ENCODE data around the gene ZSWIM6. TPM values are rescaled to one million over a fixed set of nuclear protein-coding genes. Genes with fewer than 3 reads are reported as not detected.

ZSWIM6 gene
- total RNA-seq, 1 donor from 2014 or later, result 20.7 TPM

DNA sequence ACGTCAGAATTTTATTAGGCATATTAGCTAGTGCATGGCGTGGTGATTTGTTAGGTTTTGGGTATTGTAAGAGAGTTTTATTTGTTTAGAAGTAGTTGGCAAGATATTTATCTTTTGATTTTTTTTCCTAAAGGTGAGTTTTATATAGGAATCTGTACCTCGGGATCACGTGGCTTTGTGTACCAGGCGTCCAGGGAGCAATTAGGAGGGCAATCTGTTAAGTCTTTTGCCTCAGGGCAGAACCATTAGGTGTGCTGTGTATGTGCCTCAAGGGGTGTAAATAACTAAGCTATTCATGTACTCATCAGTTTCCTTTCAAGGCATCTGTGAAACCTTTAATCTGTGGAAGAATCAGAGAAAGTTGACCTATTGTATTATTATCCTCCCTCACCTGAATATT, 39.4 kb downstream of the ZSWIM6 start:
- TF ChIP-seq, protein P1, sequence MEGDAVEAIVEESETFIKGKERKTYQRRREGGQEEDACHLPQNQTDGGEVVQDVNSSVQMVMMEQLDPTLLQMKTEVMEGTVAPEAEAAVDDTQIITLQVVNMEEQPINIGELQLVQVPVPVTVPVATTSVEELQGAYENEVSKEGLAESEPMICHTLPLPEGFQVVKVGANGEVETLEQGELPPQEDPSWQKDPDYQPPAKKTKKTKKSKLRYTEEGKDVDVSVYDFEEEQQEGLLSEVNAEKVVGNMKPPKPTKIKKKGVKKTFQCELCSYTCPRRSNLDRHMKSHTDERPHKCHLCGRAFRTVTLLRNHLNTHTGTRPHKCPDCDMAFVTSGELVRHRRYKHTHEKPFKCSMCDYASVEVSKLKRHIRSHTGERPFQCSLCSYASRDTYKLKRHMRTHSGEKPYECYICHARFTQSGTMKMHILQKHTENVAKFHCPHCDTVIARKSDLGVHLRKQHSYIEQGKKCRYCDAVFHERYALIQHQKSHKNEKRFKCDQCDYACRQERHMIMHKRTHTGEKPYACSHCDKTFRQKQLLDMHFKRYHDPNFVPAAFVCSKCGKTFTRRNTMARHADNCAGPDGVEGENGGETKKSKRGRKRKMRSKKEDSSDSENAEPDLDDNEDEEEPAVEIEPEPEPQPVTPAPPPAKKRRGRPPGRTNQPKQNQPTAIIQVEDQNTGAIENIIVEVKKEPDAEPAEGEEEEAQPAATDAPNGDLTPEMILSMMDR (IDR thresholded peaks at IDR 0.05), result no peak
- Mint-ChIP-seq H3K27ac (ENCODE audit: unreplicated experiment) (no peak overlapping the region), H3K27me3 (ENCODE audit: unreplicated experiment) (no peaks in the 10 kb centered on the region), H3K9me3 (ENCODE audit: unreplicated experiment) (no peaks in the 10 kb centered on the region), H3K4me3 (ENCODE audit: unreplicated experiment) (no peak overlapping the region), H3K36me3 (ENCODE audit: unreplicated experiment) (peaks cover 7% of the 10 kb centered on the region), H3K4me1 (ENCODE audit: unreplicated experiment) (peaks cover 36% of the 10 kb centered on the region)
- DNase-seq (ENCODE audit: extremely low spot score, unreplicated experiment), result no peak

DNA sequence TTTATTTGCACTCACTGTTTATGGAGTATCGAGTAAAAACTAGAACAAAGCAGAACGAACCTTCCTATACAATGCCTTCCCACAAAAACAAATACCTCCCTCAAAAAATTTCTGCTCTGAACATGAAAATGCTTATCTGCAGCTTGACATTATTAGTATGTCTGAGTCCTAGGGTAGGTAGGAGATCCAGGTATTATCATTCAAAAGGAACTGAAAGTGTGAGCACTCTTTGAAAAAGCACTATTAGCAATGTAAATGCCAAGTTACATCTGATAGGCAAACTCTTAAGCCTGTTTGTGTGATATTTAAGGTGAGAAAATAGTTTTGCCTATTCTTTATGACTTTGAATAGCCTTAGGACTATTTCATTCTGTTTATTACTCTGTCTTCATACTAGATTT, 47.6 kb downstream of the ZSWIM6 start:
- H3K9me3 Mint-ChIP-seq (ENCODE audit: unreplicated experiment), result no peaks in the 10 kb centered on the region
- peaks cover 10% of the 10 kb centered on the region for H3K36me3 Mint-ChIP-seq (ENCODE audit: unreplicated experiment)
- DNase-seq (ENCODE audit: extremely low spot score, unreplicated experiment), result no peak
- TF ChIP-seq, protein P1 (IDR thresholded peaks at IDR 0.05), result no peak
- H3K27me3 Mint-ChIP-seq (ENCODE audit: unreplicated experiment), result no peaks in the 10 kb centered on the region
- peak overlapping the region; percentile 6 for H3K27ac Mint-ChIP-seq (ENCODE audit: unreplicated experiment)
- H3K4me1 Mint-ChIP-seq (ENCODE audit: unreplicated experiment), result peaks cover 17% of the 10 kb centered on the region
- H3K4me3 Mint-ChIP-seq (ENCODE audit: unreplicated experiment), result no peak overlapping the region

DNA sequence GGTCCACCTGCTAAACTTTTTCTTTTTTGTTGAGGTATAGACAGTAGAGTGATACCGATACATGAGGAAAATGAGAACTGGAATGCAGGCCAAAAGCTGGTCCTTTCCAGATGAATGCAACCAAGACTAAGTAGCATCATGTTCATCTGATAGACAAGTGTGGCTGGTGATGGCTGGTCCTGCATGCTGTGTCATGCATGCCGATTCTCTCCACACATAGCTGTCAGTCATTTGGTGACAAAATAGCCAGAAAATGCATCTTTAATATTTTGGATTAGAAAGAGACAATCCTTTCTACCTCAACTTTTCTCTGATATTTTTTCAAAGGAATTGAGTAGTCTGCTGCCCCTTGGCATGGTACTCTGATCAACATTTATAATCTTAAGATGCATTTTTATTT, 49.9 kb downstream of the ZSWIM6 start:
- no peak overlapping the region for H3K4me3 Mint-ChIP-seq (ENCODE audit: unreplicated experiment)
- H3K4me1 Mint-ChIP-seq (ENCODE audit: unreplicated experiment), result peaks cover 25% of the 10 kb centered on the region
- H3K27me3 Mint-ChIP-seq (ENCODE audit: unreplicated experiment), result no peaks in the 10 kb centered on the region
- TF ChIP-seq, protein P1 (IDR thresholded peaks at IDR 0.05), result no peak
- H3K9me3 Mint-ChIP-seq (ENCODE audit: unreplicated experiment), result no peaks in the 10 kb centered on the region
- H3K36me3 Mint-ChIP-seq (ENCODE audit: unreplicated experiment), result peaks cover 3% of the 10 kb centered on the region
- H3K27ac Mint-ChIP-seq (ENCODE audit: unreplicated experiment), result no peak overlapping the region
- no peak for DNase-seq (ENCODE audit: extremely low spot score, unreplicated experiment)

DNA sequence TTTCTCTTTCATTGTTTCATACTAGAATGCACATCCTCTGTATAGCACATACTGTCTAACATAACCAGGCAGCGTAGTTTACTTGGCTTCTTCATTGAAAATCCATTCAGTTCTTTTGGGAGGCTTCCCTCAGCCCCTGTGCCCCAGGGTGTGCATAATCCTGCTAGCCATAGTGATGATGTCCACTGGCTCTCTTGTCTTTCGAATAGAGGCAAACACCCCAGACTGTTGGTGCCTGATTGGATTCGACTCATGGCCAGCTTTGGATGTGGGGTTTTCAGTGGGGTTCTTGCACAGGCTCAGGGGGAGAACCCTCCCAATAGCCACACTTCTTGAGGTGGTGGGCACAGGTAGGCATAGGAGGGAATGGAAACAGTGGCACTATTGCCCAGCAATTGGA, 53.6 kb downstream of the ZSWIM6 start:
- no peak for DNase-seq (ENCODE audit: extremely low spot score, unreplicated experiment)
- H3K27me3 Mint-ChIP-seq (ENCODE audit: unreplicated experiment), result no peaks in the 10 kb centered on the region
- H3K27ac Mint-ChIP-seq (ENCODE audit: unreplicated experiment), result no peak overlapping the region
- TF ChIP-seq, protein P1 (IDR thresholded peaks at IDR 0.05), result no peak
- H3K9me3 Mint-ChIP-seq (ENCODE audit: unreplicated experiment), result no peaks in the 10 kb centered on the region
- peaks cover 3% of the 10 kb centered on the region for H3K36me3 Mint-ChIP-seq (ENCODE audit: unreplicated experiment)
- H3K4me1 Mint-ChIP-seq (ENCODE audit: unreplicated experiment), result peaks cover 41% of the 10 kb centered on the region
- H3K4me3 Mint-ChIP-seq (ENCODE audit: unreplicated experiment), result no peak overlapping the region

DNA sequence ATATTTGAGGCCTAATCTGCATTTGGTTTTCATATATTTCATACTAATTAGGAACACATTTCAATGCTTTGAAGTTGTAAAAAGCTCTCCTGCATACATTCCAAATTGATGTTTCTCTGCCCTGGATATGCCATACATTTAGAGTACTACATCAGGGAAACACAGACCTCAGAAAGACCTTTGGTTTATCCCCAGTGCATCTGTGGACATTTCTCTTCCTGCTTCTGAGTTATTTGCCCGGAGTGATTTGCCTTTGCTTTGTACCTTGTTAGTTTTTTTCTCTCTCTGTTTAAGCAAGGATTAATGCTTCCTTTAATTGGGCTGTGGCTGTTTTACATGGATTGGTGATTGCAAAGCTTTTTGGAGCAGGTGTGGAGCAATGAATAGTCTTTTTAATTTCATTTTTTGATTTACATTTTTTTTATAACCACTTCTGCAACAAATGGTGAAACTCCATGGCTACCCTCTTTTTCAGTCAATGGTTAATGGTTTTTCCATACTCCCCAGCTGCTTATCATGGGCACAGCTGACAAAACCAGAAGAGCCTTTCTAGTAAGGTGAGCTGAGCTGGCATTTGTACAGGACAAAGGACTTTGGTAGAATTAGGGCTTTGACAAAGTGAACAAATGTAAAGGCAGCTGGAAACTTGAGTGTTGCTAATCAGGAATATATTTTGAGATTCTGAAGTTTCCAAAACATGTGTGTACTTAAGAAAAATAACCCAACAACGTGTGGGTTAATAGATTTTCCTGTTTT, 54.2 kb downstream of the ZSWIM6 start:
- Mint-ChIP-seq H3K9me3 (ENCODE audit: unreplicated experiment) (no peaks in the 10 kb centered on the region), H3K27ac (ENCODE audit: unreplicated experiment) (no peak overlapping the region), H3K4me3 (ENCODE audit: unreplicated experiment) (no peak overlapping the region), H3K4me1 (ENCODE audit: unreplicated experiment) (peaks cover 40% of the 10 kb centered on the region), H3K27me3 (ENCODE audit: unreplicated experiment) (no peaks in the 10 kb centered on the region), H3K36me3 (ENCODE audit: unreplicated experiment) (peaks cover 3% of the 10 kb centered on the region)
- TF ChIP-seq, protein P1 (IDR thresholded peaks at IDR 0.05), result no peak
- DNase-seq (ENCODE audit: extremely low spot score, unreplicated experiment), result no peak

All from osteocyte (in vitro differentiated cells).